ENCODE measurements around the gene LINGO1. TPM values are rescaled to one million over a fixed set of nuclear protein-coding genes. Genes with fewer than 3 reads are reported as not detected.

LINGO1 gene
- total RNA-seq, 1 experiment from 2014 or later: 10.6 TPM

- no peak for DNase-seq
- no peak overlapping the region for H3K4me3 ChIP-seq (ENCODE audit: insufficient read depth, low read depth, low read length)
- no peaks in the 10 kb centered on the region; the same call in 1 of the 2 replicates for H3K27me3 ChIP-seq (ENCODE audit: control insufficient read depth, insufficient read depth, low read length)
- H3K36me3 ChIP-seq (replicated peaks; ENCODE audit: control insufficient read depth, insufficient read depth, low read length): no peaks in the 10 kb centered on the region
These were observed 58.0 kb downstream of the LINGO1 start for GRCh38 chr15:77574521-77575202.

- Histone ChIP-seq H3K36me3 (replicated peaks; ENCODE audit: control insufficient read depth, insufficient read depth, low read length) (no peaks in the 10 kb centered on the region), H3K4me3 (ENCODE audit: insufficient read depth, low read depth, low read length) (no peak overlapping the region), H3K27me3 (ENCODE audit: control insufficient read depth, insufficient read depth, low read length) (no peaks in the 10 kb centered on the region; the same call in 1 of the 2 replicates)
- no peak for DNase-seq
These were observed 58.9 kb downstream of the LINGO1 start for GRCh38 chr15:77573802-77574201.

- no peak for DNase-seq
- H3K36me3 ChIP-seq (replicated peaks; ENCODE audit: control insufficient read depth, insufficient read depth, low read length): no peaks in the 10 kb centered on the region
- H3K4me3 ChIP-seq (ENCODE audit: insufficient read depth, low read depth, low read length): no peak overlapping the region
- H3K27me3 ChIP-seq (ENCODE audit: control insufficient read depth, insufficient read depth, low read length): no peaks in the 10 kb centered on the region; the same call in 1 of the 2 replicates
These were observed 60.5 kb downstream of the LINGO1 start for GRCh38 chr15:77572186-77572585.

- Histone ChIP-seq H3K36me3 (replicated peaks; ENCODE audit: control insufficient read depth, insufficient read depth, low read length) (no peaks in the 10 kb centered on the region), H3K27me3 (ENCODE audit: control insufficient read depth, insufficient read depth, low read length) (no peaks in the 10 kb centered on the region; the same call in 1 of the 2 replicates), H3K4me3 (ENCODE audit: insufficient read depth, low read depth, low read length) (no peak overlapping the region)
- no peak for DNase-seq
These were observed 61.0 kb downstream of the LINGO1 start for GRCh38 chr15:77571741-77572140.

GRCh38 chr15:77571181-77571580 is 61.5 kb downstream of the LINGO1 start:
- Histone ChIP-seq H3K36me3 (replicated peaks; ENCODE audit: control insufficient read depth, insufficient read depth, low read length) (no peaks in the 10 kb centered on the region), H3K27me3 (ENCODE audit: control insufficient read depth, insufficient read depth, low read length) (no peaks in the 10 kb centered on the region; the same call in 1 of the 2 replicates), H3K4me3 (ENCODE audit: insufficient read depth, low read depth, low read length) (no peak overlapping the region)
- peak; percentile 79 for DNase-seq

- Histone ChIP-seq H3K27me3 (ENCODE audit: control insufficient read depth, insufficient read depth, low read length) (no peaks in the 10 kb centered on the region; the same call in 1 of the 2 replicates), H3K36me3 (replicated peaks; ENCODE audit: control insufficient read depth, insufficient read depth, low read length) (no peaks in the 10 kb centered on the region), H3K4me3 (ENCODE audit: insufficient read depth, low read depth, low read length) (no peak overlapping the region)
- DNase-seq: no peak
These were observed 63.0 kb downstream of the LINGO1 start for GRCh38 chr15:77569729-77570125.

- H3K4me3 ChIP-seq (ENCODE audit: insufficient read depth, low read depth, low read length): no peak overlapping the region
- H3K27me3 ChIP-seq (ENCODE audit: control insufficient read depth, insufficient read depth, low read length): no peaks in the 10 kb centered on the region; the same call in 1 of the 2 replicates
- no peak for DNase-seq
- no peaks in the 10 kb centered on the region for H3K36me3 ChIP-seq (replicated peaks; ENCODE audit: control insufficient read depth, insufficient read depth, low read length)
These were observed 63.6 kb downstream of the LINGO1 start for GRCh38 chr15:77568973-77569728.

GRCh38 chr15:77568014-77568972 is 64.4 kb downstream of the LINGO1 start:
- Histone ChIP-seq H3K36me3 (replicated peaks; ENCODE audit: control insufficient read depth, insufficient read depth, low read length) (no peaks in the 10 kb centered on the region), H3K4me3 (ENCODE audit: insufficient read depth, low read depth, low read length) (no peak overlapping the region), H3K27me3 (ENCODE audit: control insufficient read depth, insufficient read depth, low read length) (no peaks in the 10 kb centered on the region; the same call in 1 of the 2 replicates)
- no peak for DNase-seq

- Histone ChIP-seq H3K4me3 (ENCODE audit: insufficient read depth, low read depth, low read length) (no peak overlapping the region), H3K36me3 (replicated peaks; ENCODE audit: control insufficient read depth, insufficient read depth, low read length) (no peaks in the 10 kb centered on the region), H3K27me3 (ENCODE audit: control insufficient read depth, insufficient read depth, low read length) (no peaks in the 10 kb centered on the region)
- DNase-seq: no peak
These were observed 65.5 kb downstream of the LINGO1 start for GRCh38 chr15:77567202-77567601.

- DNase-seq: no peak
- Histone ChIP-seq H3K4me3 (ENCODE audit: insufficient read depth, low read depth, low read length) (no peak overlapping the region), H3K27me3 (ENCODE audit: control insufficient read depth, insufficient read depth, low read length) (no peaks in the 10 kb centered on the region), H3K36me3 (replicated peaks; ENCODE audit: control insufficient read depth, insufficient read depth, low read length) (no peaks in the 10 kb centered on the region)
These were observed 66.6 kb downstream of the LINGO1 start for GRCh38 chr15:77566092-77566491.

- Histone ChIP-seq H3K27me3 (ENCODE audit: control insufficient read depth, insufficient read depth, low read length) (no peaks in the 10 kb centered on the region), H3K4me3 (ENCODE audit: insufficient read depth, low read depth, low read length) (no peak overlapping the region), H3K36me3 (replicated peaks; ENCODE audit: control insufficient read depth, insufficient read depth, low read length) (no peaks in the 10 kb centered on the region)
- DNase-seq: no peak
These were observed 67.3 kb downstream of the LINGO1 start for GRCh38 chr15:77565378-77565915.

- no peak overlapping the region for H3K4me3 ChIP-seq (ENCODE audit: insufficient read depth, low read depth, low read length)
- H3K27me3 ChIP-seq (ENCODE audit: control insufficient read depth, insufficient read depth, low read length): no peaks in the 10 kb centered on the region
- no peak for DNase-seq
- H3K36me3 ChIP-seq (replicated peaks; ENCODE audit: control insufficient read depth, insufficient read depth, low read length): no peaks in the 10 kb centered on the region
These were observed 67.8 kb downstream of the LINGO1 start for GRCh38 chr15:77564938-77565337.

- H3K36me3 ChIP-seq (replicated peaks; ENCODE audit: control insufficient read depth, insufficient read depth, low read length): no peaks in the 10 kb centered on the region
- H3K4me3 ChIP-seq (ENCODE audit: insufficient read depth, low read depth, low read length): no peak overlapping the region
- no peaks in the 10 kb centered on the region for H3K27me3 ChIP-seq (ENCODE audit: control insufficient read depth, insufficient read depth, low read length)
- no peak for DNase-seq
These were observed 68.4 kb downstream of the LINGO1 start for GRCh38 chr15:77564341-77564740.

GRCh38 chr15:77563623-77564156 is 69.0 kb downstream of the LINGO1 start:
- DNase-seq: no peak
- Histone ChIP-seq H3K27me3 (ENCODE audit: control insufficient read depth, insufficient read depth, low read length) (no peaks in the 10 kb centered on the region), H3K4me3 (ENCODE audit: insufficient read depth, low read depth, low read length) (no peak overlapping the region), H3K36me3 (replicated peaks; ENCODE audit: control insufficient read depth, insufficient read depth, low read length) (no peaks in the 10 kb centered on the region)
